ENCODE results near the gene TMEM220. TPM values are rescaled to one million over a fixed set of nuclear protein-coding genes. Genes with fewer than 3 reads are reported as not detected.

Gene TMEM220
- total and polyA plus RNA-seq, 2 experiments from 2014 or later = 3.1 to 7.8 TPM

GRCh38 chr17:10738521-10739258, 8.9 kb upstream of the TMEM220 start (continued):
- no peak for TF ChIP-seq CTCF (conservative IDR thresholded peaks at IDR 0.05; ENCODE audit: low read depth in 2 of 2)

GRCh38 chr17:10737736-10738135, 7.9 kb upstream of the TMEM220 start:
- no peaks in the 10 kb centered on the region for H3K9me3 Mint-ChIP-seq
- ATAC-seq = no peak
- peaks cover 22% of the 10 kb centered on the region for H3K4me1 Mint-ChIP-seq
- H3K4me3 Mint-ChIP-seq = no peak overlapping the region
- H3K27ac Mint-ChIP-seq = no peak overlapping the region
- no peaks in the 10 kb centered on the region for H3K79me2 ChIP-seq (replicated peaks; ENCODE audit: insufficient read depth)
- no peak for DNase-seq (ENCODE audit: low spot score)
- H3K36me3 Mint-ChIP-seq (ENCODE audit: low read depth) = no peaks in the 10 kb centered on the region; the same call in 2 of the 3 replicates
- peaks cover 9% of the 10 kb centered on the region for H3K27me3 Mint-ChIP-seq (ENCODE audit: insufficient read depth, low read depth, poor library complexity)
- H2AFZ ChIP-seq = no peak overlapping the region
- no peaks in the 10 kb centered on the region for H3F3A ChIP-seq (replicated peaks; ENCODE audit: low read depth)
- H3K4me3 ChIP-seq = no peak overlapping the region
- H3K9me2 ChIP-seq (ENCODE audit: insufficient read depth) = no peaks in the 10 kb centered on the region
- H3K36me3 ChIP-seq (ENCODE audit: insufficient read depth) = no peaks in the 10 kb centered on the region
- no peaks in the 10 kb centered on the region for H3K27me3 ChIP-seq (ENCODE audit: insufficient read depth)
- H4K20me1 ChIP-seq (replicated peaks; ENCODE audit: insufficient read depth) = no peaks in the 10 kb centered on the region
- peaks cover 5% of the 10 kb centered on the region; the same call in 1 of the 2 replicates for H3K4me1 ChIP-seq (ENCODE audit: insufficient read depth)
- no peak overlapping the region for H3K4me2 ChIP-seq
- no peak overlapping the region for H3K27ac ChIP-seq (ENCODE audit: low read depth)
- no peak for TF ChIP-seq CREB1 (CRISPR knock-in tag; IDR thresholded peaks at IDR 0.05; ENCODE audit: low read depth)
- TF ChIP-seq EZH2 (IDR thresholded peaks at IDR 0.05; ENCODE audit: low read depth, unreplicated experiment) = no peak
- no peak for TF ChIP-seq ZNF331 (CRISPR knock-in tag; IDR thresholded peaks at IDR 0.05; ENCODE audit: low read depth)
- TF ChIP-seq JUNB (IDR thresholded peaks at IDR 0.05; ENCODE audit: unreplicated experiment) = no peak
- TF ChIP-seq REST (IDR thresholded peaks at IDR 0.05; ENCODE audit: unreplicated experiment) = no peak
- no peak for TF ChIP-seq EZH2phosphoT487 (IDR thresholded peaks at IDR 0.05; ENCODE audit: unreplicated experiment)
- TF ChIP-seq POLR2AphosphoS5 (IDR thresholded peaks at IDR 0.05; ENCODE audit: low read depth) = no peak
- no peak for TF ChIP-seq ETS1 (IDR thresholded peaks at IDR 0.05)
- no peak for TF ChIP-seq STAT1 (IDR thresholded peaks at IDR 0.05; ENCODE audit: unreplicated experiment)
- no peak for TF ChIP-seq ZNF462 (CRISPR knock-in tag; IDR thresholded peaks at IDR 0.05)

Measured in GM23338 (cell line).